ENCODE data around the gene SUCLG2. TPM values are rescaled to one million over a fixed set of nuclear protein-coding genes. Genes with fewer than 3 reads are reported as not detected.

The SUCLG2 gene
- total and polyA plus RNA-seq, 7 donors: 63.7 to 102 (median 90.5) TPM

GRCh38 chr3:67561667-67562394, 92.6 kb downstream of the SUCLG2 start:
- Histone ChIP-seq H3K27me3 (ENCODE audit: insufficient read depth in 3 of 3, low read length in 2 of 3) (no peaks in the 10 kb centered on the region), H3K9me3 (no peaks in the 10 kb centered on the region), H3K27ac (no peak overlapping the region), H3K4me3 (no peak overlapping the region), H3K36me3 (ENCODE audit: insufficient read depth in 1 of 2, low read depth in 1 of 2) (peaks cover 0 to 4% of the 10 kb centered on the region in 2 donors), H3K4me1 (no peaks in the 10 kb centered on the region)
- TF ChIP-seq CTCF (IDR thresholded peaks at IDR 0.05): no peak
- intact Hi-C loops (cut with DNase I): no loop called here
- ATAC-seq (no peak), DNase-seq (no peak)
- 82 to 91% (median 83%) methylated on average over 2 of the region's 2 CpGs for WGBS, 3 donors

GRCh38 chr3:67561266-67561665, 93.1 kb downstream of the SUCLG2 start:
- H3K9me3 ChIP-seq: no peaks in the 10 kb centered on the region
- H3K27me3 ChIP-seq (ENCODE audit: insufficient read depth in 3 of 3, low read length in 2 of 3): no peaks in the 10 kb centered on the region
- WGBS, 3 donors: 31 to 64% (median 33%) methylated on average over 1 of the region's 1 CpG
- no peak for DNase-seq
- TF ChIP-seq CTCF (IDR thresholded peaks at IDR 0.05): no peak
- no peak overlapping the region for H3K27ac ChIP-seq
- intact Hi-C loops (cut with DNase I): no loop called here
- peaks cover 0 to 4% of the 10 kb centered on the region in 2 donors for H3K36me3 ChIP-seq (ENCODE audit: insufficient read depth in 1 of 2, low read depth in 1 of 2)
- H3K4me1 ChIP-seq: no peaks in the 10 kb centered on the region
- no peak for ATAC-seq
- no peak overlapping the region for H3K4me3 ChIP-seq

DNA sequence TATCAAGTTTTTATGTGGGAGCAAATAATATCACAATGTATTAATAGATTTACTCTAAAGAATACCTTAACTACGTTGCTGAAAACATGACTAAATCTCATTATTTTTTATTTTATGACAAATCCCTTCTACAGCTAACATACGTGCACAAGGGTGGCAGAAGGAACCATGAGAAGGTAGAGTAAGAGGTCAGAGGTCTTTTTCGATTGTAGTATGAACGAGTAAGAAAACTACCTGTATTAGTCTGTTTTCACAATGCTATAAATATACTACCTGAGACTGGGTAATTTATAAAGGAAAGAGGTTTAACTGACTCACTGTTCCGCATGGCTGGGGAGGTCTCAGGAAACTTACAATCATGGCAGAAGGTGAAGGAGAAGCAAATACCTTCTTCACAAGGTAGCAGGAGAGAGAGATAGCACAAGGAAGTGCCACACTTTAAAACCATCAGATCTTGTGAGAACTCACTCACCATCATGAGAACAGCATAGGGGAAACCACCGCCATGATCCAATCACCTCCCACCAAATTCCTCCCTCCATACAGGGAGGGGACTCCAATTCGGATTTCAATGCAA, 95.3 kb downstream of the SUCLG2 start:
- H3K4me3 ChIP-seq: no peak overlapping the region
- intact Hi-C loops (cut with DNase I): no loop called here

GRCh38 chr3:67558426-67558825, 96.0 kb downstream of the SUCLG2 start:
- Histone ChIP-seq H3K4me1 (no peaks in the 10 kb centered on the region), H3K9me3 (no peaks in the 10 kb centered on the region), H3K27ac (no peak overlapping the region), H3K4me3 (no peak overlapping the region), H3K36me3 (ENCODE audit: insufficient read depth in 1 of 2, low read depth in 1 of 2) (peaks cover 0 to 4% of the 10 kb centered on the region in 2 donors), H3K27me3 (ENCODE audit: insufficient read depth in 3 of 3, low read length in 2 of 3) (no peaks in the 10 kb centered on the region)
- DNase-seq: no peak
- intact Hi-C loops (cut with DNase I): no loop called here
- WGBS, 3 donors: 66 to 75% (median 67%) methylated on average over 4 of the region's 4 CpGs
- TF ChIP-seq CTCF (IDR thresholded peaks at IDR 0.05): no peak
- peak in 2 of 4 donors; percentile 42 to 53 for ATAC-seq

More for the DNA sequence above, 95.3 kb downstream of the SUCLG2 start:
- 92 to 95% (median 94%) methylated on average over 7 of the region's 7 CpGs for WGBS, 3 donors
- Histone ChIP-seq H3K4me1 (no peaks in the 10 kb centered on the region), H3K27ac (no peak overlapping the region), H3K9me3 (no peaks in the 10 kb centered on the region), H3K36me3 (ENCODE audit: insufficient read depth in 1 of 2, low read depth in 1 of 2) (peaks cover 0 to 4% of the 10 kb centered on the region in 2 donors), H3K27me3 (ENCODE audit: insufficient read depth in 3 of 3, low read length in 2 of 3) (no peaks in the 10 kb centered on the region)
- no peak for ATAC-seq
- no peak for DNase-seq
- TF ChIP-seq CTCF (IDR thresholded peaks at IDR 0.05): no peak

Measured in psoas muscle (tissue), 8 donors.